GM18526 (cell line): ENCODE results near the gene F10.

ENCODE experiments used
- POLR2A ChIP-seq: IDR thresholded peaks from 3 replicates; pipeline ENCODE4 v1.6.1; 2011; ENCODE audit not compliant: insufficient read length; ENCODE audit errors: extremely low read depth

The F10 gene

DNA sequence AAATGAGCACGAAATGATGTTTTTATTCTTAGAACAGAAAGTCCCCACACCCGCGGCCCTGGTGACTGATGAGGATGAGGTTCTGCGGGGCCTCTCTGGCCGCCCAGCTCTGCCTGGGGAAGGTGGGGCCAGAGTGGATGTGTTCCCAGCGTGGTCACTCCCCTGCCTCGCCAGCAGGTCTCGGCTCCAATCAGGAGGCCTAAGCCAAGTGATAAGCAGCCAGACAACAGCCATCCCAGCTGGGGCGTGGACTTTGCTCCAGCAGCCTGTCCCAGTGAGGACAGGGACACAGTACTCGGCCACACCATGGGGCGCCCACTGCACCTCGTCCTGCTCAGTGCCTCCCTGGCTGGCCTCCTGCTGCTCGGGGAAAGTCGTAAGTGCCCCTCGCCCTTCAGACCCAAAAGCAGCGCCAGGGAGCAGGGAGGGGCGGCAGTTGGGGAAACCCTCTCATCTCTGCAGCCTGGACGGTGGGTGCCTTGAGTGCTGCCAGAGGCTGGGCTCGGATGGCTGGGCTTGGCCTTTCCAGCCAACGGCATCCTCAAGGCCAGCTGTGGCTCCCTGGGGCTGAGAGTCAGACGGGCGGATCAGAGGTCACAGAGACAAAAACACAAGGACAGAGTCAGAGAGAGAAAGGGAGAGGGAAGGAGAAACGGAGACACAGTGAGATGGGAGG is at the start of gene F10:
Gene F10, plus strand, starts transcription at position 250 of the 676 bp plus-strand sequence. Its CDS starts 57 bp downstream, at position 307.
- no peak for TF ChIP-seq POLR2A

- no peak for TF ChIP-seq POLR2A
Measured at GRCh38 chr13:113073942-113074341, 48.7 kb upstream of the F10 start.

DNA sequence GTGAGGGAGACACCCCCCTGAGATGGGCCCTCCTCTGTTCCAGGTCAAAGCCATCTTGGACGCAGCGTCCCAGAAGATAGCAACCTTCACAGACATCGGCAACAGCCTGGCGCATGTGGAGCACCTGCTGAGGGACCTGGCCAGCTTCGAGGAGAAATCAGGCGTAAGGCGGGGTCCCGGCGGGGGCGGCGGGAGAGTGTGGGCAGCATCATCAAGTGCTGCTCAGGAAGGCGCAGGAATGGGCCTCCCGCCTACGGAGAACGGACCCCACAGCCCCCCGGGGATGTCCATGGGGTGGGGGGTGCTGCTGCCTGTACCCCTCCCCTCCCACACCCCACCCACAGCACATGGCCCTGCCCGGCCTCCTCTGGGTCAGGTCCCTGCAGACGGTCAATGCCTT is 48.2 kb upstream of the F10 start:
- TF ChIP-seq POLR2A, result no peak

DNA sequence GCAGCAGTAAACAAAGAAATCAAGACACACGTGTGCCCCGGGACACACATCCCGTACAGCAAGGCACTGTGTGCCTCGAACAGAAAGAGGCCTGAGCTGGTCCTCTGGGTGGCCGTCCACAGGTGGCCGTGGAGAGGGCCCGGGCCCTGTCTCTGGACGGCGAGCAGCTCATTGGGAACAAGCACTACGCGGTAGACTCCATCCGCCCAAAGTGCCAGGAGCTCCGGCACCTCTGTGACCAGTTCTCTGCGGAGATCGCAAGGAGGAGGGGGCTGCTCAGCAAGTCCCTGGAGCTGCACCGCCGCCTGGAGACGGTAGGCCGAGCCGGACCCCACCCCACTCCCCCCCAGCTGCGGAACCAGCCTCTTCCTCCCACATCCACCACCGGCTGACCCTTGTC is 47.7 kb upstream of the F10 start:
- TF ChIP-seq POLR2A, result no peak

- TF ChIP-seq POLR2A, result no peak
Measured at GRCh38 chr13:113075711-113076110, 46.9 kb upstream of the F10 start.

- TF ChIP-seq POLR2A, result no peak
Measured at GRCh38 chr13:113076681-113077401, 45.8 kb upstream of the F10 start.

DNA sequence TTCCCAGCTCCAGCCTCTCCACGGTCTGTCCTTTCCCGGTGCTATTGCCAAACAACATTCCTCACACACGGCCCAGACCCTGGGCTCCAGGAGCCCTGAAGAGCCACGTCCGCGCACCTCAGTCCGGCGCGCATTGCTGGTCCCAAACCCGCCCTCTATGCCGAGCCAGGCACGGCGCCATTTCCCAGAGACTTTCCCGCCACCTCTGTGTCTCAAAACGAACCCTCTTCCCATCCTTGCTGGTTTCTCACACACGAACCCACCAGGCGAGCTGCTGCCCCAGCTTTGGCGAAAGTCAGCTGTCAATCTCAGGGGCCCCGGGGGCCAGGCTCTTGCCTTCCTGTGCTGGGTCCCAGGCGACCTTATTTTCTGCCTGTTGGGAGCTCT is 45.0 kb upstream of the F10 start:
- TF ChIP-seq POLR2A, result no peak

- no peak for TF ChIP-seq POLR2A
Measured at GRCh38 chr13:113077953-113078901, 44.4 kb upstream of the F10 start.

DNA sequence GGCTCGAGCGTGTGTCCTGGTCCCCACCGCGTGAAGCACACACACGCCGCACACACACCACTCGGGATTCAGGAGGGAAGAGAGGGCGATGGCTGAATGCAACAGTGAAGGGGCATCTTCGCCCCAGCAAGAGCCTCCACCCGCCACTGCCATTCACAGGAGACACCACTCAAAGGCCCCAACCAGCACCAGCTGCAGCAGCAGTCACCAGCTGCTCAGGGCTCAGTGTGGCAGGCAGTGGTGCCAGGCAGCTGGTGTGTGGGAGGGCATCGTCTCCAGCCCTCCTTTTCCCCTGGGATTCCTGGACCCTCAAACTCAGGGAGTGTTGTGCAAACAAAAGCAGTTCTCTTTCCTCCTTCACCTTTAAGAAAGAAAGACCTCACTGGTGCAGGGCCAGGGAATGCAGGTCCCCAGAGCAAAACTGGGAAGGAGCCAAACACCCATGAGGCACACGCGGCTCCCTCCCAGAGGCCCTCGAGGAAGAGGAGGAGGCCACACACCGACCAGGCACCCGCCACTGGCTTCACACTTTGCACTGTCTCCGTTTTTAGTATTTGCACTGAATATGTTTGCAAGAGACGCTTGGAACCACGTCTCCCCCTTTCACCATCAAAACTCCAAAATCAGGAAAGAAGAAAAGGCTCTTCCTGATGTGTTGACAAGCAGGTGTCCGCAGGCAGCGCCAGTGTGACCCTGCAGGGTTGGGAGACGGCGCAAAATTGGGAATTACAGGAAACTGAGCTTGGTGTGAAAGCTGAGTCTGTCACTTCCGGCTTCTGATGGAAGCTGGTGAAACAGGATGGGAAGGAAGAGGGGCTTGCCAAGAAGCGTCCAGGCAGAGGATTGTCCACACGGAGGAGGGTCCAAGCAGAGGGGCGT is 43.5 kb upstream of the F10 start:
- no peak for TF ChIP-seq POLR2A

DNA sequence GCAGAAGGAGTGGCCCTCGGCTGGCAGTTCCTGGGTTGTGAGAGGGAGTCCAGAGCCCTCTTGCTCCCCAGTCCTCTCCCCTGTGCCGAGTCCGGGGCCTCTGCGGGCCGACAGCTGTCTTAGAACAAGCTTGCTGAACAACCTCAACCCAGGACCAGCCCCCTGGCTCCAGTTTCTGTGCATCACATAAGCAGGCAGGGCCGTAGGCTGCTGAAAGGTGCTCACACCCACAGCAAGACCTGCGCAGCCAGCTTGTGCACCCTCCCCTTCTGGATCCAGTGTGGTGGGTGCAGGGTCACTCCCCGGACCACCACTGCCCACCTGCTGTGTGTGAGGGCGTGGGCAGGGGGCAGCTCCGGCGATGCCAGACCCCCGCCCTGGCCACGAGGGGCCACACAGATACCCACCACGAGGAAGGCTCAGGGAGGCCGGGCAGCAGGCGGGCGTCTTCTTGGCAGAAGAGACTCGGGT is 42.2 kb upstream of the F10 start:
- no peak for TF ChIP-seq POLR2A

DNA sequence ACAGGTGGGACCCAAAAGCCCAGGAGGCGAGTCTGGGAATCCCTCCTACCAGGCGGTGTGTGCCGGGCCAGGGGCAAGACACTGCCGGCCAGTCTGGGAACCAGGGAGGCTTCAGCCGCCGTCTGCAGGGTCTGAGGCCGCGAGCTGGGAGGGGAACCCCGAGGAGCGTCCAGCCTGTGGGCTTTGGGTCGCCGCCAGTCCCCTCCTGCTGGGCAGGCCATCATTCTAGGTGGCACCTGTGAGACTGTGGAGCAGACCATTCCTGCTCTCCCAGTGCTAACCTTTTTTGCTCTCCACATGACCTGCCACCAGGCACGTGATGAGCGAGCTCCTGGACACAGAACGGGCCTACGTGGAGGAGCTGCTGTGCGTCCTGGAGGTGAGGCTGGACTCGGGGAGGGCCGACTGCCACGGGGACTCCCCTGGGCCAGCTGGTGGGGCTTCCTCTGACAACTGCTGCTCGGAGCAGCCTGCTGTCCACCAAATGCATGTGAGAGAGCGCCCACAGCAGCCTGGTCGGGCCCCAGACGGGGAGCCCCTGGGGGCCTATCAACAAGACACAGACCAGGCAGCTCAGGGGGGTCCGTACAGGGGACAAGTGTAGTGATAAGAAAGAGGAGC is 41.6 kb upstream of the F10 start:
- TF ChIP-seq POLR2A, result no peak

DNA sequence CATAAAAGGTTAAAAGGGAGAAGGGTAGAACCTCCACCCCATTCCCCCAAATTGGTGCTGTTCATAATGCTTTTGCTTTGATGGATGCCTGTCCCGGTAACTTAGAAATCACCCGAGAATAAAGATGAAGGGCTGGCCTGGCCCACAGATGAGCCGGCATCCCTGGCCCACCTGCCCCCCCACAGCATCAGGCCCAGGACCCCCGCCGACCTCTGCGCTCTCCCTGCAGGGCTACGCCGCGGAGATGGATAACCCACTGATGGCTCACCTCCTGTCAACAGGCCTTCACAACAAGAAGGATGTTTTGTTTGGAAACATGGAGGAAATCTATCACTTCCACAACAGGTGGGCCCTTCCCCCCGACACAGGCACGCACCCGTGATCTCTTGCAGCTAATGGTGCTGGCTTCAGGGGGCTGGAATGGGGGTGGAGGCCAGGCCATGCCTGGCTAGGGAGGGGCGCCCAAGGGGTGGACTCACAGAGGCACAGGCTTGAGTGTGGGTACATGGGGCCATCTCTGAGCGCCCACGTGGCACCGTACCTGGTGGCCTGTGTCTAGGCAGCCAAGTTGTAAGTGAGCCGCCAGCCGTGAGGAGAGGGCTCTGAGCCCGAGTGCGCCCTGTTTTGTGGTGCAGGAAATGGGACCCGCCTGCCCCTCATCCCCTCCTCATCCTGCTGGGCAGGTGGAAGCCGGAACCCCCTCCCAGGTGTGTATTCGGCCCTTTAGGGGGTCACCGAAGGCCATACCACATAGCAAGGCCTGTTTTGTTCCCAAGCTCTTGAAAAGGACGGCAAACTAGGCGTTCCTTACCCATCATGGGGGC is 40.2 kb upstream of the F10 start:
- no peak for TF ChIP-seq POLR2A

- no peak for TF ChIP-seq POLR2A
Measured at GRCh38 chr13:113083022-113083373, 39.6 kb upstream of the F10 start.
